NCI-H526 (cell line): Measurements from ENCODE around the gene KCNMA1.

Source experiments
- DNase-seq, 2 experiments: peaks; one replicate each; lab custom pipeline; 2025; lab: John Stamatoyannopoulos, UW

Gene KCNMA1

DNA sequence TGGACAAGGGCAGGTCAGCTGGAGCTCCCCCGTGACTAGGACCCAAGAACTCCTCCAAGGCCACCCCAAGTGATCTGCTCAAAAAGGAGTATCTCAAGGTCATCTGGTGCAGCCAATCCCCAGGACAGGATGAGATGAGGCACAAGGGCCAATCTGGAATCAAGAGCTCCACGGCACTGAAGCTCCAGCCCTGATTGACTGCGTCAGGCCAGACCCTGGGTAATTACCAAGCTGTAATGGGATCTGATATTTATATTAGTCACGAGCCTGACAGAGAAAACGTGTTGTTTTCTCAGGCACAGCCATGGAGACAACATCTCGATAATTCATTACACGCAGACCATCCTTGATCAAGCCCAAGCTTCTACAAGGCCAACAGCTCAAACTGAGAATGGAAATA lies 4.2 kb downstream of the KCNMA1 start:
- no peak for DNase-seq

DNA sequence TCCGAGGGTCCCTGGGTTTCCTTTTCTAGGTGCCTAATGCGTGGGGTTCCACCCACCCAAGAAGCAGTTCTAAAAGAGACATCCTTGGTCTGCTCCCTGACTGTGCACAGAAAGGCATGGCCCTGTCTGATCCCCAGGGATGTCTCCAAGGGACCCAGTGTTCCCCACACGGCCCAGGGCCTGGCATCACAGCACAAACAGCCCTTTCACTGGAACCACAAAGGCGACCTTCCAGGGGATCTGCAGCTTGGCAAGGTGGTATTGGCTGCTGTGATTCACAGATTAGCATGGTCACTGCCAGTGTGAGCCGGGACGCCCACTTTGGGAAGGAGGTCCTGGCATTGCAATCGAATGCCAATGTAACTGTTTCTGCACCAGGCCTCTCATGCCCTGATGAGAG lies 6.4 kb downstream of the KCNMA1 start:
- no peak for DNase-seq

DNA sequence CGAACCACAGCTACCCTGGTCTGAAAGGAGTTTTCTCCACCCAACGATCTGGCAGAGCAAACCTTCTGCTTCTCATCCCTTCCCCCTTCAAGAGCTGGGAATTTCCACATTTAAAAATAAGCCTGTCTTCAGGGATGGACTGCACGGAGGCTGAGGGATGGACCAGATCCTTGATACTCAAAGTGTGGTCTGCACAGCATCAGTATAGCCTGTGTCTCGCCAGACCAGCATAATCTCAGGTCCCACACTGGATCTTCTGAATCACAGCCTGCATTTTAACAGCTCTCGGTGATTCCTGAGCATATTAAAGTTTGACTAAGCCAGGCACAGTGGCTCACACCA lies 7.1 kb downstream of the KCNMA1 start:
- no peak for DNase-seq

DNA sequence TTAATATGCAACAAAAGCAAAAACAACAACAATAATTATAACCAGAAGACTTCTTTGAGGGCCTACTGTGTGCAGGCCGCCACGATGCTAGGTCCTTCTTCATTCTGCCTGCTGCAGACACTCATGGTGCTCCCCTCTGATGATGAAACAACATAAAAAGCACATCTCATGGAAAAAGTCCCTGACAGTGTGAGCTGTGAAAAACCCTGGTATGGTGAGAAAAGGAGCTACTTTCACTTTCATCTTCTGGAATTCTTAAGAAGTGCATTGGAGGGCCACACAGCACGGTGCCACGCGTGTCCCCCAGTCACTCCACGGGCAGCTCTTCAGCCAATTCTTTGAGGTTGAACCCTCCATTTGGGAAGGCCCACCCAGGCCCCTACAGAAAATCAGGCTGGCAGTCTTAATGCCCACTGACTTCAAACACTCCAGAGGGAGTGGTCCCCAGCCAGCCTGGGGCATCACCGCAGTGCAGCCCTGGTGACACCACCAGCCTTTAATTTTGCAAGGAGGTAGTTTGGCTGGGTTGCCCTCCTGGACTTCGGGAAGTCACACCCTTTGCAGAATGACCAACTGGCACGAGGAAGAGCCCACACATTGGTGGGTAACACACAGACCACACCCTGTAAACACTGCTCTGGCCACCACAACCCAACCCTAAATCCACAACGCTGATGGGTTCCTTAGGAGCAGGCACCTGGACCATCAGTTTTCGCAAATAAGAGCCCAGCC lies 7.7 kb downstream of the KCNMA1 start:
- no peak for DNase-seq

GRCh38 chr10:77628906-77629730 lies 8.5 kb downstream of the KCNMA1 start:
- no peak for DNase-seq

GRCh38 chr10:77626266-77626935 lies 11.2 kb downstream of the KCNMA1 start:
- DNase-seq: no peak

GRCh38 chr10:77625379-77625778 lies 12.2 kb downstream of the KCNMA1 start:
- DNase-seq: no peak

GRCh38 chr10:77622889-77623291 lies 14.7 kb downstream of the KCNMA1 start:
- peak; percentile 26 to 30 for DNase-seq

GRCh38 chr10:77620731-77621130 lies 16.9 kb downstream of the KCNMA1 start:
- DNase-seq: no peak

- DNase-seq: peak; percentile 88 to 90
Measured at GRCh38 chr10:77619964-77620703, 17.5 kb downstream of the KCNMA1 start.

GRCh38 chr10:77618117-77618516 lies 19.5 kb downstream of the KCNMA1 start:
- no peak for DNase-seq

GRCh38 chr10:77616766-77617165 lies 20.8 kb downstream of the KCNMA1 start:
- DNase-seq: no peak

- peak; percentile 37 to 59 for DNase-seq
Measured at GRCh38 chr10:77614778-77615625, 22.6 kb downstream of the KCNMA1 start.

DNA sequence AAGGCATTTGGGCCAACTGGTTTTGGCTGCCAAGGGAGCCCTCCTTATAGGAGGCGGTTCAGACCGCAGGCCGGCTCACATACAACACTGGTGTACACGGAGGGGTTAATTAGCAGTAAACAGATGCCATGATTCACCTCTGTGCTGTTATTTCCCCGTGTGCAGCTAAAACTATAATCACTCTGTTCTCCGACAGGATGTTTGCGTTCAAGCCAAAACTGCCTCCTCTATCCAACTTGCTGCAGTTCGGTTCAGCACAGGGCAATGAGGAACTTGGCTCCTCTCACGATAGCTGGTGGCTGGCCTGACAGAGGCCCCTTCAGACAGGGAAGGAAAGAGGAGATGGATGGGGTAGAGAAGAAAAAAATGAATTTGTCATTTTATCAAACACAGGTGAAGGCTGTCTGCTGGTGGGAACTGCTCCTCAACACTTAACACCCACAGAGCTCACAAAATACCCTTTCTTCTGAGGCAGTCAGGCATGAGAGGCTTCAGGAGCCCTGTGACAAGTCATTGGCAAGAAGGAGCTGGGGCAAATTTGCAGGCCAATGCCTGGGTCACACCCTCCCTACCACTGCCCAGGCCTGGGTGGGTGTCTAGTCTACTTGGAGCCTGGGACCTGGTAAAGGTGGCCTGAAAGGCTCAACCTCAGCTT lies 24.0 kb downstream of the KCNMA1 start:
- peak; percentile 55 to 64 for DNase-seq

- no peak for DNase-seq
Measured at GRCh38 chr10:77611670-77612069, 25.9 kb downstream of the KCNMA1 start.

DNA sequence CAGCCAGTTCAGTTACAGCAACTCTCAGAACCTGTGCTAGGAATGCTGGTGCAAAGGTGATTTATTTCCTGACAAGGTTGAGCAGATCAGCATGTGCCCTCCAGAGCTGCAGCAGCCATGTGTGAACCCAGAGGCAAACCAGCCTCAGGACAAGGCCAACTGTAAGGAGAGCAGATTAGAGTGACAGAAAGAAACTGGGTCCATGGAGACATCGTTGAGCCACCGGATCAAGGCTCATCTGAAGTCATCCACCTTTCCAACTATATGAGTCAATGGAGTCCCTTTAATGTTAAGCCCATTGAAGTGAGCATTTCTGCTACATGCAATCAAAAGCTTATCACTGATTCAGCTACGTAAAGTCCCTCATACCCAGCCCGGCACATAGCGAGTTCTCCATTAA lies 26.4 kb downstream of the KCNMA1 start:
- no peak for DNase-seq

DNA sequence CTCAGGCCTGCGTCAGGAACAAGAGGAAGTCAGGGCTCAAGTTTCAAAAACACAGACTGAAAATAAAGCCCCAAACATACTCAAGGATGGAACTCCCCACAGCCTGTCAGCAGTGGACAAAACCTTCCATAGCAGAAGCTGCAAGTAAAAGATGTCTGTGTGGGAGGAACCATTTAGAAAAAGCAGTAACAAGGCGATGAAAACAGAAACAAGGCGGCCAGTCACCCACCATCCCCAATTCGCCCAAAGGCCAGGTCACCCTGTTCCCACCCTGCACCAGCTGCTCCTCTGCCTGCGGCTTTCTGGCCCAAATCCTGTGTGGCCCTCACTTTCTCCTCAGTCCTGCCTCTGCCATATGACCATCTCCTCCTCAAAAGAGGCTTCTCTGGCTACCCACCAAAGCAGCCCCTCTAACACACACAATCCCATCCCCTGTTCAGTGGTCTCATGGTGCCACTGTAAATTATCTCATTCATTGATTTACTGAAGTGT lies 27.8 kb downstream of the KCNMA1 start:
- DNase-seq: no peak

GRCh38 chr10:77608281-77608680 lies 29.3 kb downstream of the KCNMA1 start:
- no peak for DNase-seq

DNA sequence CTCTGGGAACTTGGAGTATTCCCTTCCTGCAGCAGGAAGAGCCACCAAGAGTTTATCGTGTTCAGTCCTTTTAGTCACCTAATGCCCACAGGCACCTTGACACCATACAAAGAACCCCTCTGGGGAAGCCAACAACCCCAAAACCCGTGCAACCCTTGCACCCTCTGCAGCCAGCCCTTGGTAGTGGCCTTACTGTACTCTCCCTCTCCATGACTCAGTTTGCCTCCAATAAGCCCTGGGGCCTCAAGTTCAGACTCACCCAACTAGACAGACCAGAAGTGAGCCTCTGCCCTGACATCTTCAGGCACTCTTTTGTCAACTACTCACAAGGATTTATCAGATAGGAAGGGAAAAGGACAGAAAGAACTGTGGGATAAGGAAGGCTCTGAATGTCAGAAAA lies 30.9 kb downstream of the KCNMA1 start:
- no peak for DNase-seq

DNA sequence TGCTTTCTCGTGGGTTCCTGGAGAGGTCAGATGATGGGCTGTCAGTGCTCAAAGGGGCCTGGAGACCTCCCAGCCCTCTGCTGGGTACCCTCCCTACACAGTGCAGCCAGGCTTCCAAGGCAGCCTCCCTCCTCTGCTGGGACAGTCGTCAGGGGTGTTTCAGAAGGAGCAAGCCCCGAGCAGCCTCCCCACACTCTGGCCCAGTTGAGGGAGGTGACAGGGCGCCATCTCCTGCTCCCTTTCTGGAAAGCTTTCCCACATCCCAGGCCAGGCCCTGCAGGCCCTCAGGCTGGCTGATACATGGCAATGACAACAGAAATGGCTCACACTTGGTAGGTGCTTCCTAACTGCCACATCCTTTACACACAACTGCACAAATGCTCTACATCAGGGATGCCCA lies 32.1 kb downstream of the KCNMA1 start:
- peak in 1 of 2 experiments; percentile 20 for DNase-seq

- DNase-seq: no peak
Measured at GRCh38 chr10:77604941-77605351, 32.7 kb downstream of the KCNMA1 start.
